A673 (cell line): ENCODE measurements around the gene BRD8. TPM values are rescaled to one million over a fixed set of nuclear protein-coding genes. Genes with fewer than 3 reads are reported as not detected.

Experiments
- BruUV-seq: library from RNA; stranded (reverse); fragments of 400-500 nt; replicated peaks from 2 replicates; lab custom pipeline; 2021; lab: Mats Ljungman, UMichigan
- CTCF ChIA-PET: fragments of 300-600 bp; sonication (Branson Sonifier 250); formaldehyde crosslinking; loops from one replicate; lab custom pipeline; 2022; ENCODE audit warnings: antibody characterized with exemption; lab: Charles Lee
- POLR2A ChIA-PET: fragments of 300-600 bp; sonication (Branson Sonifier 250); formaldehyde crosslinking; loops from one replicate; lab custom pipeline; 2022; ENCODE audit warnings: antibody characterized with exemption; ENCODE audit not compliant: low non-redundant PET; lab: Charles Lee
- DNase-seq: peaks from one replicate; pipeline ENCODE4 v3.0.0-alpha.2; 2015; ENCODE audit warnings: low spot score
- H3K27ac ChIP-seq: fragments of 200-600 bp; sonication (generic); 2 replicates; pipeline ENCODE4 v1.5.1; 2016; ENCODE audit warnings: mixed run types, low read depth, mild to moderate bottlenecking, mixed read lengths, antibody characterized with exemption, low read length; ENCODE audit not compliant: poor library complexity, severe bottlenecking
- H3K27me3 ChIP-seq: fragments of 200-600 bp; sonication (generic); replicated peaks from 2 replicates; pipeline ENCODE4 v1.6.1; 2017; ENCODE audit warnings: mixed run types, low read depth, mild to moderate bottlenecking, mixed read lengths, antibody characterized with exemption, low read length; ENCODE audit not compliant: insufficient read depth, poor library complexity
- H3K36me3 ChIP-seq: fragments of 200-600 bp; sonication (generic); 2 replicates; pipeline ENCODE4 v1.6.1; 2016; ENCODE audit warnings: mixed run types, mild to moderate bottlenecking, mixed read lengths, antibody characterized with exemption, low read length; ENCODE audit not compliant: insufficient read depth, poor library complexity, severe bottlenecking
- H3K4me1 ChIP-seq: fragments of 200-600 bp; sonication (generic); 2 replicates; pipeline ENCODE4 v1.6.1; 2017; ENCODE audit warnings: mixed run types, mild to moderate bottlenecking, mixed read lengths, antibody characterized with exemption, low read length; ENCODE audit not compliant: insufficient read depth, poor library complexity, severe bottlenecking
- H3K4me3 ChIP-seq: fragments of 200-600 bp; sonication (generic); 2 replicates; pipeline ENCODE4 v1.5.1; 2016; ENCODE audit warnings: low read depth, mixed run types, mild to moderate bottlenecking, mixed read lengths, low read length; ENCODE audit not compliant: poor library complexity, severe bottlenecking
- H3K9me3 ChIP-seq: fragments of 200-600 bp; sonication (generic); 2 replicates; pipeline ENCODE4 v1.6.1; 2016; ENCODE audit warnings: mixed run types, low read depth, mild to moderate bottlenecking, mixed read lengths, antibody characterized with exemption, low read length; ENCODE audit not compliant: poor library complexity, severe bottlenecking
- CTCF ChIP-seq: fragments of 300-800, 200-600 bp; sonication (generic); conservative IDR thresholded peaks from 2 replicates; pipeline ENCODE4 v1.5.1; 2017; ENCODE audit warnings: low read depth, mild to moderate bottlenecking, antibody characterized with exemption, low read length, moderate library complexity, mixed read lengths
- EZH2 ChIP-seq: fragments of 200-600 bp; sonication (generic); IDR thresholded peaks from 2 replicates; pipeline ENCODE4 v1.6.1; 2017; ENCODE audit warnings: borderline replicate concordance, low read depth, mild to moderate bottlenecking, mixed read lengths, antibody characterized with exemption, low read length; ENCODE audit not compliant: poor library complexity, severe bottlenecking
- intact Hi-C: fragments of 100-400 bp; cut with micrococcal nuclease; formaldehyde crosslinking; loops from one replicate; pipeline ENCODE4 v1.10.0; 2022; ENCODE audit not compliant: unreplicated experiment
- total RNA-seq: library from RNA; stranded (reverse); gene quantifications from 2 replicates; pipeline ENCODE4 v1.2.3, GENCODE V29; 2021

Gene BRD8
- total RNA-seq, 1 experiment from 2014 or later: 86.7 TPM

- no peaks in the 10 kb centered on the region for H3K27me3 ChIP-seq
- no peaks in the 10 kb centered on the region for H3K9me3 ChIP-seq
- H3K36me3 ChIP-seq: peaks cover 61% of the 10 kb centered on the region
- ChIA-PET POLR2A (no interaction called here), CTCF (no interaction called here)
- H3K4me1 ChIP-seq: no peaks in the 10 kb centered on the region
- TF ChIP-seq EZH2: no peak
- TF ChIP-seq CTCF: no peak
- BruUV-seq: no TSS peak
- no peak for DNase-seq
- intact Hi-C loops: no loop called here
- H3K4me3 ChIP-seq: no peak overlapping the region
- H3K27ac ChIP-seq: no peak overlapping the region
Measured at GRCh38 chr5:138192826-138193225, 14.4 kb upstream of the BRD8 start.

DNA sequence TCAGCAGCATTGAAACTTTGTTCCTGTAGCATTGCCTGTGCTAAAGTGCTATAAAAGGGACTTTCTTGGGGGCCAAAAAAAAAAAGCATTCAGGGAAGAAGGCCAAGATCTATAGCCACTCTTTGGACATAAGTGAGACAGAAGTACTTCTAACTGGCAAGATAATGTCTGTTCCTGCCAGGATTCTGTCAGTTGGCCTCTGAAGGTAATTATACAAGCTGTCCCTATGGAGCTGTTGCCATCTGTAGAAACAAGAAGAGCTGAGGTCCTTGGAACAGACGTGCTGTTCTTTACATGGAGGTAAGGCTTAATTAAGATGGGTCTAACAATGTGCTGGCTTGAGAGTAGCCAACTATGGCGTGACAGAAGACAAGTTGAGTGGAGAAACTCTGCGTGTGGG lies 10.2 kb upstream of the BRD8 start:
- TF ChIP-seq CTCF (no peak), EZH2 (no peak)
- no TSS peak for BruUV-seq
- Histone ChIP-seq H3K4me1 (no peaks in the 10 kb centered on the region), H3K36me3 (peaks cover 92% of the 10 kb centered on the region), H3K9me3 (no peaks in the 10 kb centered on the region), H3K4me3 (no peak overlapping the region), H3K27ac (no peak overlapping the region), H3K27me3 (no peaks in the 10 kb centered on the region)
- DNase-seq: no peak
- intact Hi-C loops: loop anchor here (10.0 kb wide), 1 partner anchor 96 kb away; no protein-coding TSS in a partner anchor
- POLR2A ChIA-PET: interaction anchor here (0.6 to 0.7 kb wide), 2 partner anchors 1722 to 1727 kb away, joined by 3 to 4 read pairs; no protein-coding TSS in a partner anchor
- CTCF ChIA-PET: no interaction called here

- no peak overlapping the region for H3K27ac ChIP-seq
- no peak for DNase-seq
- ChIA-PET POLR2A (no interaction called here), CTCF (no interaction called here)
- no peaks in the 10 kb centered on the region for H3K4me1 ChIP-seq
- H3K27me3 ChIP-seq: no peaks in the 10 kb centered on the region
- intact Hi-C loops: loop anchor here (10.0 kb wide), 1 partner anchor 99 kb away; no protein-coding TSS in a partner anchor
- no peak overlapping the region for H3K4me3 ChIP-seq
- no peak for TF ChIP-seq EZH2
- no peak for TF ChIP-seq CTCF
- H3K36me3 ChIP-seq: peaks cover 98% of the 10 kb centered on the region
- H3K9me3 ChIP-seq: no peaks in the 10 kb centered on the region
- BruUV-seq: no TSS peak
Measured at GRCh38 chr5:138186002-138186447, 7.6 kb upstream of the BRD8 start.
